Glomerular endothelial cell (primary cell): ENCODE measurements around the gene AIP. TPM values are rescaled to one million over a fixed set of nuclear protein-coding genes. Genes with fewer than 3 reads are reported as not detected.
"Not testable (repeated sequence)": the region's sequence is repeated elsewhere in the genome, so short reads cannot be mapped to it uniquely, and the experiment has no call there.

ENCODE experiments used
- DNase-seq: peaks from one replicate; pipeline ENCODE4 v3.0.0-alpha.2; 2011; ENCODE audit warnings: low read depth, low spot score; ENCODE audit errors: extremely low read depth
- total RNA-seq: library from RNA; depleted of rRNA; stranded (reverse); fragments of >200 nt; gene quantifications from 2 replicates; pipeline ENCODE4 v1.2.3, GENCODE V29; 2015

AIP gene
- total RNA-seq, 1 donor from 2014 or later, result 51.9 TPM

DNA sequence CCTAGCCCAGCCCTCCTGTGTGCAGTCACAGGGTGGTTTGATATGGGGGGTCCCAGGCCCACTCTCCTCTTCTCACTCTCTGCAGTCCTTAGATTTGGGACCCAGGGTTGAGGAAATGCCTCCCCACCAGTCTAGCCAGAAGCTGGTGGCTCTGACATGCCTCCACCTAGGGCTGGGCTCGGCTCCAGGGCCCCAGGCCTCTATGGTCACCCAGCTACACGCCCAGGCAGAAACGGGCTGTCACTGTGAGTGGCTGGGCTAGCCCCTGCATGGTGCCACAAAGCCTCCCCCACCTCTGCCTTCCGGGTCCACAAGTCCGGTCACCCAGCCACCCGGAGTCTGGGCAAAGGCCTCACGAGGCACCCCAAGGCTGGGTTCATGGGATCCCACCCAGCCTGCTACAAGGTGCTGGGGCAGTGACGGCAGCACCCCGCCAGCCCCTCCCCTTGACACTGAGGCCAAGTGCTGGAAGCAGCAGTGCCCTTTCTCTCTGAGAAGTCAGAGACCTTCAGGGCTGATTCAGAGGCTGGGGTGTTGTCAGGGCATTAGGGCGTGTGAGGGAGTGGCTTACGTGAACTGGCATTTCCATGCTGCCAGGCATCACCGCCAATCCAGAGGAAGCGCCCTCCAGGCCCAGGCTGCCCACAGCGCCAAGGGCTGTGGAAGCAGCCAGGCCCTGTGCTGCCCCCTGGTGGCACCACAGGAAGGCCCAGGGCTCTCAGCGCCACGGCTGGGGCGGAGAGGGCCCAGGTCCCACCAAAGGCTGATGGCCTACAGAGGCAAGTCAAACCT, 23.0 kb downstream of the AIP start:
- peak; percentile 44 for DNase-seq

DNA sequence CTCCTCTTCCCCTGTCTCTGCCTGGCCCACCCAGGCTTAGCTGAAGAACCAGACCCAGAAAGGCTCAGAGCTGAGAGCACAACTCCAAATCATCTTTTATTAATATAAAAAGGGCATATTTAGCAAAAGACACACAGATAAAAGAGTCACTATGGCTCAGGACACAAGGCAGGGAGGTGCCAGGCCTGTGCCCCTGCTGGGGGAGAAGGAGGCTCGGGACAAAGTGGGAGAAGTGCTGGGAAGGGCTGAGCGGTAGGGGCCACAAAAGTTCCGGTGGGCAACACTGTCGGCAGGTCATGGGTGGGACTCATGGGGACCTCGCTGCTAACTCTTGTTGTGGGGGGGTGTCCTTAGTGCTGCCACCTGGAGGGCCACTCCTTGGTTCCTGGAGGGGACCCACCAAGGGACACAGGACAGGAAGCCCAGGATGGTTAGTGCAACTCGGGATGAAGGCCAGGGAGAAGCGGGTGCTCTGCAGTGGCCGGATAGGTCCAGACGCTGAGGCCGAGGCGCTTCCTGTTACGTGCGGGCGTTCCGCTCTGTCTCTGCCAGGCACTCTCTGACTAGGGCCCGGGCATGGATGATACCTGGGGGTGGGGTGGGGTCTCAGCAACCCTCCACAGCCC, 23.7 kb downstream of the AIP start:
- DNase-seq, result no peak

DNA sequence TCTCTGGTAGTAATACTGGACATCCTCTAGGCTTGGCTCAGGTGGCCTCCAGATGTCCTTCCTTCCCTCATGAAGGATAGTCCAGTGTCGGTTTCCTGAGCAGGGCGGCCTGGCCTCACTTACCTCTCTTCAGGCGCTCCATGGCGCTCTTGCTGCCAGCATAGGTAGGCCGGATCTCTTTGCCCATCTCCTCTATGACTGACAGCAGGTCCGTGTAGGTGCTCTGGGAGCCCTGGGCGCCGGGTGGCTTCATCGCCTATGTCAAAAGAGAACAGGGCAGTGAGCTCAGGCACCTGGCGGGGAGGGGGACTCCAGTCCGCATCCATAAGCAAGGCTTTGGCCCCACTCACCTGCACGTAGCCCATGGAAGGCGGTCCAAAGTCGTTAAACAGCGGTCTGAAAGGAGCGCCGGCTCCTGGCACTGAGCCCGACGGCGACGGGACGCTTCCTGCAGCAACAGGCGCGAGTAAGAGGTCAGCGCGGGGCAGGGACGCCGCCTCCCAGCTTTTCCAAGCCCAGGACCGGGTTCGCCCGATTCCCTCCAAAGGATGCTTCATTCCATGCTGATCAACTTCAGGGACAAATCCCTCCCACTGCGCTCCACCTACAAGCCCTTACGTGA, 24.5 kb downstream of the AIP start:
- no peak for DNase-seq

DNA sequence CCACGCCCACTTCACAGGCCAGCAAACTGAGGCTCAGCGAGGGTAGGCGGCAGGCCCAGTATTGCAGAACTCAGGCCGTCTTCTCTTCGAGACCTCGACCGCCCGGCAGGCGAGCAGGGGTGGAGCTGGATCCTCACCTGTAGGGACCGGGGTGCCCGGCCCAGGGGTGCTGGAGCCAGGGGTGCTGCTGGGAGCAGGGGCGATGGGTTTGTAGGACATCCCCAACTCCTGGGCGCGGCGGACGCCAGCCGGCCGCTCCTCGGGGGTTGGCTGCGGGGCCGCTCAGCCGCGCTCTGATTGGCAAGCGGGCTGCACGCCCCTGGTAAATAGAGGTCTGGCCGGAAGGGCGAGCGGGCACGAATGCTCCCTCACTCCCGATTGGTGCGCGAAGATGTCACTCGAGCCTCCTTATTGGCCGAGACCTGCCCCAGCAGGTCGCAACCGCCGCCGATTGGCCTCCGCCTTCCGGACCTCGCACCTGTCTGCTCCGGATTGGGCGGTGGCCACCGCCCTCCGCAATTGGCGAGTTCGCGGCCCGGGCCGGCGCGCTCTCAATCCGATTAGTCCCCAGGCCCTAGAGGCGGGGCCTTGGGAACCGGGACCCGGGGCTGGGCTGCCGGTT, 25.1 kb downstream of the AIP start, which contains the start of gene CDK2AP2:
Gene CDK2AP2 (minus strand): TSS at position 299 of the 622 bp plus-strand sequence. CDS start 80 bp downstream, at position 219.
- peak; percentile 88 for DNase-seq

DNA sequence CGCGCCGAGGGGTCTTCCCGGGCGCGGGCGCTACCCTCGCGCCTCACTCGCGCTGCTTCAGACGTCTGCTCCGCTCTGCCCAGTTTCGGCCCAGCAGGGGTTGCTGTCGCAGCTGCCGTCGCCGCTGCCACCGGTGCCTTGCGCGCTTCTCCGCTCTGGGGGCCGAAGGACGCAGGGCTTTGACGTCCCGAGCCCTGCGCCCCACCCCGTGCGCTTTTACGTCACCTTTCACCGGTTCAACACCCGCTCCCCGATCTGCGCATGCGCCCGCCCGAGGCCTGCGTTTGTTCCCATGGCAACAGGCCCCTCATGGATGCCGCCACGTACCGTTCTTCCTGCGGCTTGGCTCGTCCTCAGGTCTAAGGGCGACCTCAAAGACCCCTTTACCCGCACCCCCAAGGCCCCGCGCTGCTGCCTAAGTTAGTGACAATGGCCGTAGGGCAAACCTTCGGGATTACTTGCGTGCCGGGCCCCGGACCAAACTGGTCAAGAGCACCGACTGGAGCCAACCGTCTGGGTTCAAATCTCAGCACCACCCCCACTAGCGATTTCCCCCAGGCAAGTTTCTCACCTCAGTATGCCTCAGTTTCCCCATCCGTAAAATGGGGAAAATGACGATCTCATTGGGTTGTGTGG, 25.8 kb downstream of the AIP start:
- peak; percentile 65 for DNase-seq

DNA sequence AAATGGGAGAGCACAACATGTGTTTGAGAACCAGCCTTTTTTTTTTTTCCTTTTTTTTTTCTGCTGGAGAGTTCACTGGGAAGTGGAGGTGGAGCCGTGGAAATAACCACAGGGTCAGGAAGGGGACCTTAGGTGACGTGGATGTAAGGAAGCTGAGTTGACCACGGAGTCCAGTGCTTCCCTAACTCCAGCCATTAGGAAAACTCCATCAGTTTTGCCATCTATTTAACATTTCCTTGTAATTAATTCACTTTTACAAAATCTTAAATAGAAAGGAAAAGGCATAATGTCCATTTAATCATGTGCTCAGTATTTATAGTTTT, 27.2 kb downstream of the AIP start:
- no peak for DNase-seq

DNA sequence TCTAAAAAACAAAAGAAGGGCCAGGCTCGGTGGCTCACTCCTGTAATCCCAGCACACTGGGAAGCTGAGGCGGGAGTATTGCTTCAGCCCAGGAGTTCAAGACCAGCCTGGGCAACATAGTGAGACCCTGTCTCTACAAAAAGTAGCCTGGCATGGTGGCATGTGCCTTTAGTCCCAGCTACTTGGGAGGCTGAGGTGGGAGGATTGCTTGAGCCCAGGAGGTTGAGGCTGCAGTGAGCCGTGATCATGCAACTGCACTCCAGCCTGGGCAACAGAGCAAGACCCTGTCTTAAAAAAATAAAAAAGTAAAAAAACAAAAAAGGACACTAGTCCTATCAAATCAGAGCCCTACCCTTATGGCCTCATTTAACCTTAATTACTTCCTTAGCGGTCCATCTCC, 28.7 kb downstream of the AIP start:
- not testable (repeated sequence) for DNase-seq

DNA sequence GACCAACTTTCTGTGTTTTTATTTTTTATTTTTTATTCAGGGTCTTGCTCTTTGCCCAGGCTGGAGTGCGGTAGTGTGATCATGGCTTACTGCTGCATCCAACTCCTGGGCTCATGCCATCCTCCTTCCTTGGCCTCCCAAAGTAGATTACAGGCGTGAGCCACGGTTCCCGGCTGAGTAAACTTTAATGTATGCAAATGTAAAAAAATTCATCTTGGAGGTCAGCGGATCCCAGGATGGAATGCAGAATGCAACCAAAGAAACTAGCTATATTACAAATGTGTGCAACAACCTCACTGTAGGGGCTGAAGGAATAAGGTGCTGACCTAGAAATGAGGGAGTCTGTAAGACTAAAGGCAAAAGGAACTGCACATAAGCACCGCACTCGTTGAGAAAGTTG, 31.3 kb downstream of the AIP start:
- no peak for DNase-seq

DNA sequence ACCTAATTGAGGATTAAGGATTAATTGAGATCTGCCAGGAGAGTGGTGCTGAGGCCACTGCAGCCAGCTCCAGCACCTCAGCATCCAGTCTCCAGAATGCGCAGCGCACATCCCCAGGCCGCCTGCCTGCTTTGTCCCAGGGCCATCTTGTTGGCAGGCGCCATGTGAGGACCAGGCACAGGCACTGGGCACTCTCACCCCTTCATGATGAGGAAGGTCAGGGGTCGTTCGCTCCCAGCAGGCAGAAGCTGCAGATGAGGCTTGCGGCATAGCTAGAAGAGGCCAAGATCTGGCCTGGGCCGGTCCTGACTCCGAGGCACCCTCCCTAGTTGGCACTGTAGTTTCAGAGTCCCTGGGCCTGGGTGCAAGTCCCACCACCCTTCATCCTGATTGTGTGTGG, 34.0 kb downstream of the AIP start:
- DNase-seq, result no peak

DNA sequence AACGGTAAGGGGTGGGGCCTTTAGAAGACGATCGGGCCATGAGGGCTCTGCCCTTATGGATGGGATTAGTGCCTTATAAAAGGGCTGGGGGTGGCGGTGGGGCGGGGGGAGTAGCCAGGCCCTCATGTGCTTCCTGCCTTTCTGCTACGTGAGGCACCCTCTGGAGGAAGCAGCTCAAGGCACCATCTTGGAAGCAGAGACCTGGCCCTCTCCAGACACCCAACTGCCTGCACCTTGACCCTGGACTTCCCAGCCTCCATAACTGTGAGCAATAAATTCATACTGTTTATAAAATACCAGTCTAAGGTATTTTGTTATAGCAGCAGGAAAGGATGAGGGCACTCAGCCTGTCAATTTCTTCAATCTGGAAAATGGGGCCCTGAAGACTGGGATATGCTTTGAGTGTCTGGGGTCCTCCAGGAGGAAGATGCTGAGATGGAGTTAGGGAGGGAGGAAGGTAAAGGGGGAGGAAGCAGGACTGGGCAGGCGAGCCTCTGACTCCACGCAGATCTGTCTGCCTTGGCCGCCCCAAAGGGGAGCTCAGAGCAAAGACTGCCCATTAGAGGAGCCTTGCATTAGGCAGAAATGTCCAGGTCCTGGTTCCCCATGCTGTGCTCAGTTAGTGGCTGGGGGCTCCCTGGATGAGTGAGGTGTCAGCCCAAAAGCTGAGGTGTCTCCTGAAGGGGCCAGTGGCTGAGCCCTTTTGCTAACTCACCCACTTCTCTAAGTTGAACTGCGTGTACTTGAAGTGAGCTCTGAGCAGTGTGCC, 35.1 kb downstream of the AIP start:
- DNase-seq, result no peak

DNA sequence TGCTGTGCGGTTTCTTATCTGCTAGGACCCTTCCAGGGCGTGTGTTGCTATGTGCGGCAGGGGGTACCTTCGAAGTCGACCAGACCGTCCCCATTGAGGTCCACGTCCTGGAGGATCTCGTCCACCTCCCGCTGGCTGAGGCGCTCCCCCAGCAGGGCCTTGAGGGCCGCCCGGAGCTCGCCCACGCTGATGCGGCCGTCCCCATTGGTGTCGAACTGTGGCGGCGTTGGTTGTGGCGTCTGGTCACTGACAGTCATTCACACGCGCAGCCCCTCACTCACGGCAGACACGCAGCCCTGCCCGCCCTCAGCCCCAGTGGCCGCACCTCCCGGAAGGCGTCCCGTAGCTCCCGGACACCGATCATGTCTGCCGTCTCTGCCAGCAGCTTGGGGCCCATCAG, 36.9 kb downstream of the AIP start:
- no peak for DNase-seq

DNA sequence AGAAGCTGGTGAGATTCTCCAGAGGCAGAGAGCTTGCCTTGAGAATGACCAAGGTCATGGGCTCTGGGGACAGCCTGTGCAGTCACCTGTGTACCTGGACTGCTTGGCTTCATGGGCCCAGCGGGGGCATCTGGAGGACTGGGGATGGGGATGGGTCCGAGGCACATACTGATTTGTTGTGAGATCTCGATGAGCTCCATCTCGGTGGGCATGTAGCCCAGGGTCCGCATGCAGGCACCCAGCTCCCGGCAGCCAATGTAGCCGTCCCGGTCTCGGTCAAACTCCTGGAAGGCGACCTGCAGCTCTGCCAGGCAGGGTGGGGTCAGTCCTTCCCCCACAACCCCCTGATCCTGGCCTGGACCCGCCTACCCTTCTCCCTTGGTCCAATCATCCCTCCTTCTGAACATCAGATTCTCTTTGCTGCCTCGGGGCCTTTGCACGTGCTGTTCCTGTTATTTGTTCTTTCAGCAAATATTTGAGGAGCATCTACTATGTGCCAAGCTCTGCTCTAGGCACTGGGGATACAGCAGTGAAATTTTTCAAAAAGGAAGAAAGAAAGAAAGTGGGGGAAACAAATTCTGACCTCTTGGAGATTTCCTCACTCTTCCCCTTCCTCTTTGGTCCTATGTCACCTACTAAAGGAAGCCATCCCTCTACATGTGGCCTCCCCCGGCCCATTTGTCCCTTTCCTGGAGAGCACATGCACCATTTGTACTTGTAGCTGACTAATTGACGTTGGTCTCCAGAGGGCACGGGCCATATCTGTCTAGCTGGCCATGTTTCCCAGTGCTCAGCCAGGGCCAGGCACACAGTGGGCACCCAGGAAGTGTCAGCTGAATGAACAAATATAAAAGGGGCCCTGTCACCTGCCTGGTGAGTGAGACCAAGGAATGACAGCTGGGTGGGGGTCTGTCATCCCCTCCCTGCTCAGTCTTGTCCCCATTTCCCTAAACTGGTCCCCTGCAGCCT, 38.3 kb downstream of the AIP start:
- DNase-seq, result no peak

DNA sequence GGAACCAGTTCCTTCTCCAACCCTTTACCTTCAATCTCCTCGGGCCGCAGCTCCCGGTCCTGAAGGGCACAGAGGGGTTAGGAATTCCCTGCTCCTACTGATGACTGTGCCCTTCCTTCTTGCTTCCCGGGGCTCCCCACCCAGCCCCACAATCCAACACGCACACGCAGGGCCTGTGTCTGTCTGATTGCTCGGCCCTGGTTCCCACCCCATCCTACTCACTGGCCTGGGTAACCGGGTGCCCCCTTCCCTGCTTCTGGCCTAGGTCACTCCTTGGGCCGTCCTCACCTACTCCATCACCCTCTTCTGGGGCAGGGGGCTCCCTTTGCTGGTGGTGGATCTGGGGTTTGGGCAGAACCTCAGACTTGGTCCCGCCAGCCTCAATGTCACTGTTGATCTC, 39.1 kb downstream of the AIP start:
- no peak for DNase-seq

DNA sequence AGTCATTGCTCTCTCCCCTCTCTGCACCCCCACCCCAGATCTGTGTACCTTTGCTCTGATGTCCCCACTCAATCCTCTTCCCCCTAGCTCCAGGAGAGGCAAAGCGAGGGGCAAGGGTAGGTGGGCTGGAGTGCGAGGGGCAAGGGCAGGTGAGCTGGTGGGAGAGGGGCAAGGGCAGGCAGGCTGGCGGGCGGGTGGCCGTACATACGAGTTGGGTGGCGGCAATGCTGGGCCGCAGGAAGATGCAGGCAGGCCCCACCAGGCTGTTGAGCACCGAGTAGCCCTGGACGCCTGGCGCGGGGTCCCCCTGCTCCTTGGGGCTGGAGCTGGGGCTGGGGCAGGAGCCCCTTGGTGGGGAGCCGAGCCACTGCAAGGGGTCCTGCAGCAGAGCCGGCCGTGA, 39.5 kb downstream of the AIP start:
- no peak for DNase-seq

DNA sequence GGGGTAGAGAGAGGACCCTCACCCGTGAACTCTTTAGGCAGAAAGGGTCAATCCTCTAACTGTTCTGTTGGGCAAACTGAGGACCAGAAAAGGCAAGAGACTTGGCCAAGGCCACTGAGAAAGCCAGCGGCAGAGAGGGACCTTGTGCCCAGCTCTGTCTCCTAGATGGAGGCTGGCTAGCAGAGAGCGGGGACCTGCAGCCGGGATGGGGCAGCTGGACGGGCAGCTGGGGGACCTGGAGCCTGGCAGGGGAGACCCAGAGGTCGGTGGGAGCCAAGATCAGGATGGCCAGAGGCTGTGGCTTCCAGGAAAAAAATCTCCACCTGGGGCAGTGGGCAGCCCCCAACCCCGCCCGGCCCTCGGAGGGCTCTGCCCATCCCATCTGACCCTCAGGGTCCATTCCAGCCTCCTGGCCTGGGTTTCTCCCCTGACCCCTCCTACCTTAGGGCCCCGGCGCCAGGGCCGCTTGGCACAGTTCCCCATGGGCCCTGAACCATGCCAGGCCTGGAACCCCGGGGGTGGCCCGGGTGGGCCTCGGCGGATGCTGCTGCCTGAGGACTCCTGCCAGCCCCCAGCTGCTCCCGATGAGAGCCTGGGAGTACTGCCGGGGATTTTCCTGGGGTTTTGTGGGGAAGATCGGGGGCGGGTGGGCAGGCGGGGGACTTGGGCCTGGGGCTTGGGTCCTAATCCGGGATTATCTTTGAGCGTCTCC, 40.2 kb downstream of the AIP start, which contains the start of gene CABP2:
Gene CABP2 (minus strand): TSS at position 603 of the 712 bp plus-strand sequence. CDS start 120 bp downstream, at position 483.
- DNase-seq, result no peak

DNA sequence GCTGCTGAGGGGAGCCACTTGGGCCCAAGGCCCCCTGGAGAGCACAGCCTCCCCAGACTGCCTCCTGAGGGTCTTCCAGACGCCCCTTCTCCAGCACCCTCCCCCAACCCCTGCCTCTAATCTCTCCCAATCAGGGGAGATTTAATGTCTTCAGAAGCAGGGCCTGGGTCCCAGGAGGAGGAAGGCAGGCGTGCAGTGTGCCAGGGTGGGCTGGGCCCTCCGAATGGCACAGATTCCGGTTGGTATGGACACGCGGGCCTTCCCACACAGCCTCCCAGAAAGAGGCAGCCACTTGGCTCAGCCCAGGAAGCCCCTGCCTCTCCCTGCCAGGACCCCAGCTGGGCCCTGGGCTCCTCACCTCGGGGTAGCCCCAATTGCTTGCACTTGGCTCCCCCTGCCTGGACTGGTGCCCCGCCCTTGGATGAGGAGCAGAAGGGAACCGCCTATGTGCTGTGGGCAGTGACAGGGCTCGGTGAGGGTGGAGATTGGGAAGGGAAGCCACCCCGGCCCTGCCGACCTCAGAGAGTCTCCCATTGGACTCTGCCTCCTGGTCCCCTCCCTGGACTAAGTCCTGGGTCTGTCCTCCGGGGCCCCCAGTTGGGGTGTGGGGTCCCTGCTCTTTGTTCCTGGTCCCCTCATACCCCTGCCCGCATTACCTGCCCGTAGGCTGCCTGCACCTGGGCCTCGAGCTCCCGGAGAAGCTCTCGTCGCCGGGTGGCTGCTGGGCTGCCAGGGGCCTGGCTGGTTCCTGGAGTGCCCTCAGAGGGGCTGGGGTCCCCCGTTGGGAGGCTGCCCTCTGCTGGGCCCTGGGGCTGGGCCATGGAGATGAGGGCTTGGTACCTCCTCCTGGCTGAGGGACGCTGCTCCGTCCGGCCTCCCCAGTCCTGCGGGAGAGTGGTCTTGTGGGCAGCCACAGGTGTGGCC, 41.0 kb downstream of the AIP start:
- no peak for DNase-seq

DNA sequence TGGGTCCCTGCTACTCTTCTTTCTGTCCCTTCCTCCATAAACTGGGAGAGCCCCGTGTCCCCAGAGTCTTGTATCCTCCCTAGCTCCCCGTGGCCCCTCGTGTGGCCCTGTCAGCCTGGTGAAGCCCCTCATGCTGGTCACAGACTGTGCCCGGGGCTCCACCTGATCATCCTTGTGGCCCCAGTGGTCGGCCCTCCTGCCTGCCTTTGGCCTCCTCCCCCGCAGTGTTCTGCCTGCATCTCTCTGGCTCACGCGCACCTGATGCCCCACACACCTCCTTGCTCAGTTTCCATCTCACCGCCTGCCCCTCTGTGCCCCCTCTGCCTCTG, 41.6 kb downstream of the AIP start:
- no peak for DNase-seq
